Vagina (tissue), 2 donors: ENCODE measurements around the gene SC5D.

Source experiments
- CTCF ChIP-seq, 3 experiments: fragments of 450-650 bp in 2 of 3; fragments of 200-600 bp in 1 of 3; sonication (generic) in 1 of 3; IDR thresholded peaks; one replicate each; pipeline ENCODE4 v1.5.1; 2017 to 2019; ENCODE audit warnings: antibody characterized with exemption in 3 of 3, mild to moderate bottlenecking in 2 of 3, moderate library complexity in 2 of 3
- POLR2A ChIP-seq, 2 donors: fragments of 450-650 bp; IDR thresholded peaks; one replicate each; pipeline ENCODE4 v1.6.1; 2017; ENCODE audit warnings: antibody characterized with exemption in 2 of 2, mild to moderate bottlenecking in 2 of 2, moderate library complexity in 2 of 2

DNA sequence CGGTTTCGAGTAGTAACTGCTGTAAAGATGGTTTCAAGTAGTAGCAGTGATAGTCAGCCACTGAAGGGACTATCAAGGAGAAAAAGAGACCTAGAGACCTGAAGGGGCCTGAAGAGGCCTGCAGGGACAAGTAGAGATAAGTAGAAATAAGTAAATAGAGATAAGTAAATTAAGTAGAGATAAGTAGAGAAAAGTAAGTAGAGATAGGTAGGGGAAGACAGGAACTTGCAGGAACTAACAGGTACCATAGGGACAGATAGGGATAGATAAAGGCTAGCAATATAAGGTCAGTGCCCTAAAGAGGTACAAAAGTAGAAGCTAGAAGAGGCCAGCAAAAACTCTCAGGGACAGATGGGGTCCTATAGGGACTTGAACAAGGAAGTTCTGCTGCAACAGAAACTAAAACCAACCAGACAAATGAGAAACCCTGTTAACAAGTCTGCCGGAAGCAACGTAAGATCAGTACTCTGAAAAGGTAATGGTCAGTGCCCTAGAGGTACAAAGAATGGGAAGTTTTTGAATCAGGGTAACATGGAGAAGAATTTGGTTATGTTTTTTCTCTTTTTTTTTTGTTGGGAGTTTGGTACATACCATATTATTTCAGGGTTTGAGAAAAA, 9.6 kb upstream of the SC5D start:
- TF ChIP-seq CTCF (IDR thresholded peaks at IDR 0.05): no peak
- no peak for TF ChIP-seq POLR2A (IDR thresholded peaks at IDR 0.05)
